GM12873 (cell line): ENCODE data around the gene CNOT1.

Experiments
- TF ChIP-seq, protein P1 (sequence below): IDR thresholded peaks from 2 replicates; pipeline ENCODE4 v1.5.1; 2012; ENCODE audit warnings: low read depth, mild to moderate bottlenecking, moderate library complexity, low read length, control low read depth; ENCODE audit not compliant: insufficient read depth; ENCODE audit errors: missing control alignments

CNOT1 gene

DNA sequence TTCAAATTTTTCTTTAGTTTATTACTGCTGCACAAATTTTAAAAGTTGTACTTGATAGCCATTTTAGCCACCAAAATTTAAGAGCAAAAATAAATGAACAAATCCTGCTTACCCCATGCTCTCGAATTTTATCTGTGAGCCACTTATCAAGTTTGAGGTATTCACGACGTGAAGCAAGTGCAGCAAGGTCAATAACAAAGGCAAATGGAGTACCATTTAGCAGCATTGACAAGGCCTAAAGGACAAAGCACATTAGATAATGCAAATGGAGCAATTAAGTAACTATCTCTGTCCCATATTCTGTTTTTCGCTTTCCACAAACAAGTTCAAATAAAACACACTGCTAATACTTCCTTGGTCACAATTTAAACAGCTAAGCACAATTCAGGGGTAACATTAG, 54.7 kb downstream of the CNOT1 start:
- TF ChIP-seq, protein P1, sequence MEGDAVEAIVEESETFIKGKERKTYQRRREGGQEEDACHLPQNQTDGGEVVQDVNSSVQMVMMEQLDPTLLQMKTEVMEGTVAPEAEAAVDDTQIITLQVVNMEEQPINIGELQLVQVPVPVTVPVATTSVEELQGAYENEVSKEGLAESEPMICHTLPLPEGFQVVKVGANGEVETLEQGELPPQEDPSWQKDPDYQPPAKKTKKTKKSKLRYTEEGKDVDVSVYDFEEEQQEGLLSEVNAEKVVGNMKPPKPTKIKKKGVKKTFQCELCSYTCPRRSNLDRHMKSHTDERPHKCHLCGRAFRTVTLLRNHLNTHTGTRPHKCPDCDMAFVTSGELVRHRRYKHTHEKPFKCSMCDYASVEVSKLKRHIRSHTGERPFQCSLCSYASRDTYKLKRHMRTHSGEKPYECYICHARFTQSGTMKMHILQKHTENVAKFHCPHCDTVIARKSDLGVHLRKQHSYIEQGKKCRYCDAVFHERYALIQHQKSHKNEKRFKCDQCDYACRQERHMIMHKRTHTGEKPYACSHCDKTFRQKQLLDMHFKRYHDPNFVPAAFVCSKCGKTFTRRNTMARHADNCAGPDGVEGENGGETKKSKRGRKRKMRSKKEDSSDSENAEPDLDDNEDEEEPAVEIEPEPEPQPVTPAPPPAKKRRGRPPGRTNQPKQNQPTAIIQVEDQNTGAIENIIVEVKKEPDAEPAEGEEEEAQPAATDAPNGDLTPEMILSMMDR = no peak

DNA sequence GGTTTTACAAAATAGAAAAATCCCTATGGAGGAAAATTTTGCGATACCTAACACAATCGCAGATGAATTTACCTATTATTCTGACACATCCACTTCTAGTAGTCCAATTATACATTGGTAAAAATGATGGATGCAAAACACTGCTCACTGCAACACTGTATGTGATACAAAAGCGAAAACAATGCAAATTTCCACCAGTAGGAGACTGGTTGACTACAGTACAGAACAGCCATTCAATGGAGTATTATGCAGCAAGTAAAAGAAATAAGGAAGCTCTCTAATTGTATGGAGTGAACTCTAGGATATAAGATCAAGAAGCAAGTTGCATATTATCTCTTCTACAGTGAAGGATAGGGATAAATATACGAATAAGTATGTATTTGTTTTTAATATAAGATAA, 65.9 kb downstream of the CNOT1 start:
- TF ChIP-seq, protein P1 = no peak

DNA sequence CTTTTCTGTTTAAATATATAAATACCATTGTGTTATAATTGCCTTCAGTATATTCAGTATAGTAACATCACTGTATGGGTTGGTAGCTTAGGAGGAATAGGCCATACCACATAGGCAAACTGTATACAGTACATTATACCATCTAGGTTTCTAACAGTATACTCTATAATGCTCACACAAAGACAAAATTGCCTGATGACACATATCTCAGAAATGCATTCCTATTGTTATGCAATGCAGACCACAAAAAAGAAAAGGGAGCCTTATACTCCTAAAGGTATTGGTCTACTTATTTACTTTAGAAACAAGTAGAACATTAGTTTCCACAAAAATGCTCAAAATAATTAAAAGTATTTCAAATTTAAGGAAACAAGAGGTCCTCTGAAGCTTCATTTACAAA, 66.4 kb downstream of the CNOT1 start:
- TF ChIP-seq, protein P1 = no peak

DNA sequence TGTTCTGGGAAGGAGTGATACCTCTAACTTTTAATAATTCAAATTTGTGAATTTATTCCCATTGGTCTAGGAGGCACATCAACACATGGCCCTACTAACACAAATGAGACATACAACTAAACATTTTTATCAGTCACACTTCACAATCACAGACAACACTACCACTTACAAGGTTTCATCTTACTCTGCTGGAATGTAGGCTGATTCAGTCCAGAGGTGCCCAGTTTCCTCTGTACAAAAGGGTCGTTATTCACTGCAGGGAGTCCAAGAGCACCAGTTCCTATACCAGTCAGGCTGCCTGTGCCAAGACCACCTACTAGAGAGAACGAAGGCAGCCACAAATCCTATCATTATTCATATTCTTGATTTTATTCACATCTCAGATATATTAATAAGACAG, 72.9 kb downstream of the CNOT1 start:
- TF ChIP-seq, protein P1 = no peak

DNA sequence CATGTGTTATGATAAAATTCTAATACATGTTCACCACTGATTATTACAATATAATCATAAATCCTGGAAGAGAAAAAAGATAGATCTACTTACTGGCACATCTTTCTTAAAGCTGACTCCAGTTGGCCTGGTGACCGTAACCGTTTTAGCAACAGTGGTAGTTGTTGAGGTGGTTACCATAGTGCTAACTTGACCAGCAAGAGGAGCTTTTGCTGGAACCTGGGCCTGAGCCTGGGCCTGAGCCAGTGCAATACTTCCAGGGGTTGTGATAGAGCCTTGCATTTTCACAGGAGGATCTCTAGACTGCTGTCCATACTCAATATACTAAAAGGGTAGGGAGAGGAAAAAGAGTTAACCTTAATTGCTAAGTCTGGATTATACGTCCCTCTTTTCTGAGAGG, 78.1 kb downstream of the CNOT1 start:
- TF ChIP-seq, protein P1 = no peak

DNA sequence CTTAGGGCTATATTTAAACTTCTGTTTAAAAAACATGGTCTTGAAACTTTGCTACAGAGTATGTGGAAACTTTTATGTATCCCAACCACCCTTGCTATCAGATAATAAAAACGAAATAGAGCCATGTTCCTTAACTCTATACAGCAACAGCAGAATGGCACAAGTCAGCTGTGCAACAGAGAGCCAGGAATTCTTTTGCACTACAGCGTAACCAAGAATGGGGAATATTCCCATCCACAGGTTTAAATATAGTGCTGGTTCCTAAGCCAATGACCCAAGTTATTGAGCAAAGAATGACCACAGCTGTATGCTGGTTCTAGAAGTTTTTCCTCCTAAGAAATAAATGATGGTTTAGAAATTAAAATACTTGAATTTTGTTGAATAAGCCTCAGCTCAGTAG, 81.2 kb downstream of the CNOT1 start:
- TF ChIP-seq, protein P1 = no peak

DNA sequence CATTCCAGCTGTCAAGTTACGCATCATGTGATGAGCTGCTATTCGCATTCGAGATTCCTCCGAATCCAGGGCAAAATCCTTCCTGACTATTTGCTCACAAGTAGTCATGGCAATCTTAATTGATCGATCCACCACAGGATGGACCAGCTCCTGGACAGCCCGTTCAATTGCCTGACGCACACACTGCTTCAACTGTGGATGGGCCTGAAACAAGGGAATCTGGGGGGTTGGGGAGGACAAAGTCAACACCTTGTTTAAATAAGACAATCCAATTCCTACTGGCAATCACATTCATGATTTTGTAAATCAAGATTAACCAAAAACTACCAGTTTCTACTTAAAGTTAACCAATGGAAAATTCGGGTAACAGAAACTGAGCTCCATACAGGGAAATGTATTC, 85.9 kb downstream of the CNOT1 start:
- TF ChIP-seq, protein P1 = no peak

DNA sequence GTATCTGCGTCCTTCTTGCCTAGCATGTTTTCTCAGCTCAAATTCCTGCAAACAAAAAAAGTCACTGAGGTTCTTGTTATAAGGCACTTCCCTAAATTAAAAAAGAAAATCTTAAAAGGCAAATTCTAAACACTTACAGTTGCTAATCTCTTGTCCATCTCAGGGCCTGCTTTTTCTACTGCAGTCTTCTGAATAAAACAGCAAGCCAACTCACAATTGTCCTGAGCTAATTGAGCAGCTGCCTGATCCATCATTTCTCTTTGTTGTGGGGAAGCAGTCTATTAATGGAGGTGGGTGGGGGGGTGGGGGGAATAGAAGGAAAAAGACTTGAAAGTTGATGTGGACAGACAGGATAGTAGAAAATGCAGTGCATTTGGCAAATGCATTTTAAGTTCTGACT, 87.3 kb downstream of the CNOT1 start:
- TF ChIP-seq, protein P1 = no peak
